ENCODE measurements around the gene DLST.

The DLST gene

GRCh38 chr14:74945261-74945851, 63.6 kb downstream of the DLST start:
- no peaks in the 10 kb centered on the region for H3K79me2 ChIP-seq (ENCODE audit: control insufficient read depth, insufficient read depth, low read length, poor library complexity)
- no peaks in the 10 kb centered on the region for H3K9me3 ChIP-seq (ENCODE audit: insufficient read depth, low read depth, low read length)
- no peak overlapping the region for H3K4me3 ChIP-seq (ENCODE audit: low read depth, low read length)
- H3K4ac ChIP-seq (ENCODE audit: low read depth, low read length) = no peak overlapping the region
- H3K27me3 ChIP-seq (ENCODE audit: insufficient read depth, low read length) = no peaks in the 10 kb centered on the region
- H4K12ac ChIP-seq (ENCODE audit: low read depth, low read length) = no peak overlapping the region
- H4K8ac ChIP-seq (ENCODE audit: low read depth, low read length) = no peak overlapping the region
- H3K4me2 ChIP-seq (ENCODE audit: low read length) = no peak overlapping the region
- H3K36me3 ChIP-seq (ENCODE audit: control insufficient read depth in 1 of 2, insufficient read depth in 2 of 2, low read length in 2 of 2) = peaks cover 29 to 38% of the 10 kb centered on the region in 2 experiments
- H3K27ac ChIP-seq (ENCODE audit: low read depth, low read length) = no peak overlapping the region
- no peak overlapping the region for H3K18ac ChIP-seq (ENCODE audit: low read length)
- H2BK5ac ChIP-seq (ENCODE audit: low read depth, low read length, poor library complexity) = no peak overlapping the region
- WGBS (ENCODE audit: extremely low coverage, insufficient coverage, insufficient read length) = no CpG with 5 or more reads among the region's 17 CpGs
- no peak overlapping the region for H4K91ac ChIP-seq (ENCODE audit: low read depth, low read length)
- peak in 1 of 2 donors; percentile 63 for DNase-seq
- H3K4me1 ChIP-seq (ENCODE audit: control insufficient read depth in 1 of 2, insufficient read depth in 2 of 2, low read length in 2 of 2) = peaks cover 5 to 9% of the 10 kb centered on the region in 2 experiments
- H3K9ac ChIP-seq (ENCODE audit: low read length) = no peak overlapping the region
- H2BK120ac ChIP-seq (ENCODE audit: insufficient read depth, low read length, poor library complexity) = no peak overlapping the region
- no peak overlapping the region for H2AK5ac ChIP-seq (ENCODE audit: low read length)
- H3K79me1 ChIP-seq (ENCODE audit: low read length) = no peaks in the 10 kb centered on the region
- H2BK12ac ChIP-seq (ENCODE audit: low read length) = no peak overlapping the region
- no peak overlapping the region for H3K14ac ChIP-seq (ENCODE audit: low read length)
- H3K23ac ChIP-seq (ENCODE audit: low read length) = no peak overlapping the region
- H2AFZ ChIP-seq (ENCODE audit: insufficient read depth, low read length, poor library complexity) = no peak overlapping the region

DNA sequence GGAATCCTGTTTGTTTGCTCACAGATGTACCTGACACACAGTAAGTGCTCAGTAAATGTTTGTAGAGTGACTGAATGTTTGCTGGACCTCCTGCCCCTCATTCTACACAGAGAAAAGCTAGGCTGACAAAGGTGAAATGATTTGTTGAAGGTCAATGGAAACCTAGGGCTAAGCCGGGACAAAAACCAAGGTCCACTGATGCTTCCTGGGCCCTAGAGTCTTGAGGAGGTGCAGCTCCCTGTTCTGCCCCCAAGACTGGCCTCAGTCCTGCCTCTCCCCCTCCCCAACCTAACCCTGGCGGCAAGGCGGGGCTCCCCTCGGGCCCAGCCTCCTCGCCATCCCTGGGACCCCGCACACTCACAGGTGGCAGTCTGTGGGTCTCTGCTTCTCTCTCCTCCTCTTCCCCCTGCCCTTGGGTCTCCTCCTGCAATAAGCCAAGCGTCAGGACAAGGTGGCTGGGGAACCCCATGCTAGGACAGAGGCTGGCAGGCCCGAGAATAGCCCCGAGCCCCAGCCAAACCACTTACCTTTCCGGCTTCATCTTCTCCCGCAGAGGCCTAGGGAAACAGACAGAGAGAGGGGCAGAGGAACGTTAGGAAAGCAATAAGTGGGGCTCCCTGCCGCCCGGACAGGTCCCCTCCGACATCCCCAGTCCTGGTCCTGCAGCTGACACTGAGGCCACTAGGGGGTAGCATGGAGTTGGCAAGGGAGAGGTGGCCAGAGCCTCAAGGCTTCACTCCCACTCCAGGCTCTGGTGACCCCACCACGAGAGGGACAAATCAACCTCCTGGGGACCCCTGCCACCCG, 64.3 kb downstream of the DLST start:
- H2BK120ac ChIP-seq (ENCODE audit: insufficient read depth, low read length, poor library complexity) = no peak overlapping the region
- H3K9ac ChIP-seq (ENCODE audit: low read length) = no peak overlapping the region
- no peak overlapping the region for H4K8ac ChIP-seq (ENCODE audit: low read depth, low read length)
- no peak overlapping the region for H3K27ac ChIP-seq (ENCODE audit: low read depth, low read length)
- H2BK12ac ChIP-seq (ENCODE audit: low read length) = no peak overlapping the region
- H3K27me3 ChIP-seq (ENCODE audit: insufficient read depth, low read length) = no peaks in the 10 kb centered on the region
- peak in 1 of 2 donors; percentile 69 for DNase-seq
- no peaks in the 10 kb centered on the region for H3K9me3 ChIP-seq (ENCODE audit: insufficient read depth, low read depth, low read length)
- H3K4me3 ChIP-seq (ENCODE audit: low read depth, low read length) = no peak overlapping the region
- H3K4me1 ChIP-seq (ENCODE audit: control insufficient read depth in 1 of 2, insufficient read depth in 2 of 2, low read length in 2 of 2) = peaks cover 5 to 8% of the 10 kb centered on the region in 2 experiments
- no peaks in the 10 kb centered on the region for H3K79me1 ChIP-seq (ENCODE audit: low read length)
- H2AK5ac ChIP-seq (ENCODE audit: low read length) = no peak overlapping the region
- H4K91ac ChIP-seq (ENCODE audit: low read depth, low read length) = no peak overlapping the region
- no peak overlapping the region for H3K18ac ChIP-seq (ENCODE audit: low read length)
- H3K36me3 ChIP-seq (ENCODE audit: control insufficient read depth in 1 of 2, insufficient read depth in 2 of 2, low read length in 2 of 2) = peaks cover 29 to 39% of the 10 kb centered on the region in 2 experiments
- no peak overlapping the region for H3K4me2 ChIP-seq (ENCODE audit: low read length)
- H3K14ac ChIP-seq (ENCODE audit: low read length) = no peak overlapping the region
- WGBS (ENCODE audit: extremely low coverage, insufficient coverage, insufficient read length) = no CpG with 5 or more reads among the region's 17 CpGs
- H3K4ac ChIP-seq (ENCODE audit: low read depth, low read length) = no peak overlapping the region
- H2BK5ac ChIP-seq (ENCODE audit: low read depth, low read length, poor library complexity) = no peak overlapping the region
- no peak overlapping the region for H4K12ac ChIP-seq (ENCODE audit: low read depth, low read length)
- no peaks in the 10 kb centered on the region for H3K79me2 ChIP-seq (ENCODE audit: control insufficient read depth, insufficient read depth, low read length, poor library complexity)
- no peak overlapping the region for H3K23ac ChIP-seq (ENCODE audit: low read length)
- no peak overlapping the region for H2AFZ ChIP-seq (ENCODE audit: insufficient read depth, low read length, poor library complexity)

DNA sequence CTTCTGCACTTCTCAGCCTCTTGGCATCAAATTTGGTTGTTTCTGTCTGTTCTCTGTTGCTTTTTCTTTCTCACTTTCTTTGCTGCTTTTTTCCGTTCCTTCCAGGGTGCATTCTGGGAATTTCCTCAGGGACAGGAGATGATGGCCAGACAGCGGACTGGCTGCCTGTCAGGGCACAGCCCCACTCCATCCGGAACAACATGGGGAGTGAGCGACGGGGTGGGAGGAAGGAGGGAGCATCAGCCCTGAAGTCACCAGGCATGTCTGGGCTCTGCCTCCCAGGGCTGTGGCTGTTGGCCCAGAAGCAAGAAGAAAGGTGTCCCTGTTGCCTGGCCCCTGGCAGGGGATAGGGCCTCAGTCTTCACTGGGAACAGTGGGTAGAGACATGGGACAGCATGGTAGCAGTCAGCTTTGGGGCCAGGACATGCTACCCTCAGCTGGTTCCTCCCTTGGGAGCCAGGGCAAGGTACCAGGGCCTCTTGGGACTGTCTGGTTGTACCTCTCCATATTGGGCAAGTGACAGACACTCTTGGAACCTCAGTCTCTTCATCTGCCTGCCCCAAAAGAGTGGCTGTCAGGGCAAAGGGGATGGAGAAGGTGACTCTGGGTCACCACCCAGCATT, 65.1 kb downstream of the DLST start:
- Histone ChIP-seq H3K4ac (ENCODE audit: low read depth, low read length) (no peak overlapping the region), H4K8ac (ENCODE audit: low read depth, low read length) (no peak overlapping the region), H4K12ac (ENCODE audit: low read depth, low read length) (no peak overlapping the region), H3K9ac (ENCODE audit: low read length) (no peak overlapping the region), H3K18ac (ENCODE audit: low read length) (no peak overlapping the region), H2AK5ac (ENCODE audit: low read length) (no peak overlapping the region), H3K27me3 (ENCODE audit: insufficient read depth, low read length) (no peaks in the 10 kb centered on the region), H3K36me3 (ENCODE audit: control insufficient read depth in 1 of 2, insufficient read depth in 2 of 2, low read length in 2 of 2) (peaks cover 32 to 42% of the 10 kb centered on the region in 2 experiments), H2AFZ (ENCODE audit: insufficient read depth, low read length, poor library complexity) (no peak overlapping the region), H3K4me1 (ENCODE audit: control insufficient read depth in 1 of 2, insufficient read depth in 2 of 2, low read length in 2 of 2) (peaks cover under 1 to 5% of the 10 kb centered on the region in 2 experiments), H3K4me3 (ENCODE audit: low read depth, low read length) (no peak overlapping the region), H2BK12ac (ENCODE audit: low read length) (no peak overlapping the region), H3K79me2 (ENCODE audit: control insufficient read depth, insufficient read depth, low read length, poor library complexity) (no peaks in the 10 kb centered on the region), H3K27ac (ENCODE audit: low read depth, low read length) (no peak overlapping the region), H3K23ac (ENCODE audit: low read length) (no peak overlapping the region), H2BK120ac (ENCODE audit: insufficient read depth, low read length, poor library complexity) (no peak overlapping the region), H4K91ac (ENCODE audit: low read depth, low read length) (no peak overlapping the region), H3K79me1 (ENCODE audit: low read length) (peaks cover 5% of the 10 kb centered on the region), H2BK5ac (ENCODE audit: low read depth, low read length, poor library complexity) (no peak overlapping the region), H3K9me3 (ENCODE audit: insufficient read depth, low read depth, low read length) (no peaks in the 10 kb centered on the region), H3K14ac (ENCODE audit: low read length) (no peak overlapping the region), H3K4me2 (ENCODE audit: low read length) (no peak overlapping the region)
- no peak for DNase-seq
- no CpG with 5 or more reads among the region's 5 CpGs for WGBS (ENCODE audit: extremely low coverage, insufficient coverage, insufficient read length)

DNA sequence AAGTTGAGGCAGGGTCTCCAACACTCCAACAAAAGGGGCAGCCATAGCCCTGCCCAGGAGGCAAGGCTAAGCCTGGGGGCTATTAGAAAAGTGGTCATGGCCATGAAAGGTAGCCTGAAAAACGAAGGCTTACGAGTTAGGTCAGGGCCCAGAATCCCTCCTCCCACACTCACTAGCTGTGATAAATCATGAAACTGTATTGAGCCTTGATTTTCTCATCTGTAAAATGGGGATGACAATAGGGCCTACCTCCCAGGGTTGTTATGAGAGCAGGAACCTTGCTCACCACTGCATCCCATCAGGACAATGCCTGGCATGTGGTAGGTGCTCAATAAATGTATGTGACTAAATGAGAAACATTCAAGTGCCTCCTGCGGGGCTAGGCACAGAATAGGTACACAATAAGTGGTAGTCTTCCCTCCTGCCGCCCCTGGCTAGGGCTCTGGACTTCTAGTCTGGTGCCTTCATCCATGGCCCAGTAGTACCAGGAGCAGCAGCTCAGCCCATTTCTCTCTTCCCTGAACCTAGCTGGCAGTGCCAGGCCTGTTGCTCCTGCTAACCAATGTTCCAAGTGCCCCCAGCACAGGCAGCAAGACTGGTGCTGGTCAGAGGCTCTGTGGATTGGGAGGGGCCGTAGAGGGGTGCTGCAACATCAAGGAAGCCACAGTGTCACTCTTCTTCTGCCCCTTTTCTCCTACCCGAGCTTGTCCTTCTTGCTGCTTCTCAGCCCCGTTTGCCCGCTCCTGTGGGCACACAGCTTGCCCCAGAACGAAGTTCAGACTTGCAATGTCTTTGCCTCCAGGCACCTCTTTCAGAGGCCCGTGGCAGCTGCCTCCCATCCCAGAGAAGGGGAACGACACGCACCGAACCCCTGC, 65.9 kb downstream of the DLST start:
- no peak overlapping the region for H2AK5ac ChIP-seq (ENCODE audit: low read length)
- no peak overlapping the region for H2BK5ac ChIP-seq (ENCODE audit: low read depth, low read length, poor library complexity)
- H2BK12ac ChIP-seq (ENCODE audit: low read length) = no peak overlapping the region
- H3K4me3 ChIP-seq (ENCODE audit: low read depth, low read length) = no peak overlapping the region
- H3K18ac ChIP-seq (ENCODE audit: low read length) = no peak overlapping the region
- no peaks in the 10 kb centered on the region for H3K79me2 ChIP-seq (ENCODE audit: control insufficient read depth, insufficient read depth, low read length, poor library complexity)
- H4K12ac ChIP-seq (ENCODE audit: low read depth, low read length) = no peak overlapping the region
- no peak overlapping the region for H3K4me2 ChIP-seq (ENCODE audit: low read length)
- H3K9me3 ChIP-seq (ENCODE audit: insufficient read depth, low read depth, low read length) = no peaks in the 10 kb centered on the region
- whole genome bisulfite sequencing (ENCODE audit: extremely low coverage, insufficient coverage, insufficient read length) = no CpG with 5 or more reads among the region's 13 CpGs
- H3K4ac ChIP-seq (ENCODE audit: low read depth, low read length) = no peak overlapping the region
- DNase-seq = no peak
- H2AFZ ChIP-seq (ENCODE audit: insufficient read depth, low read length, poor library complexity) = no peak overlapping the region
- peaks cover 26 to 42% of the 10 kb centered on the region in 2 experiments for H3K36me3 ChIP-seq (ENCODE audit: control insufficient read depth in 1 of 2, insufficient read depth in 2 of 2, low read length in 2 of 2)
- no peak overlapping the region for H4K91ac ChIP-seq (ENCODE audit: low read depth, low read length)
- H4K8ac ChIP-seq (ENCODE audit: low read depth, low read length) = no peak overlapping the region
- no peak overlapping the region for H3K27ac ChIP-seq (ENCODE audit: low read depth, low read length)
- H3K23ac ChIP-seq (ENCODE audit: low read length) = no peak overlapping the region
- peaks cover 8% of the 10 kb centered on the region for H3K79me1 ChIP-seq (ENCODE audit: low read length)
- H3K14ac ChIP-seq (ENCODE audit: low read length) = no peak overlapping the region
- H3K4me1 ChIP-seq (ENCODE audit: control insufficient read depth in 1 of 2, insufficient read depth in 2 of 2, low read length in 2 of 2) = no peaks in the 10 kb centered on the region
- no peak overlapping the region for H2BK120ac ChIP-seq (ENCODE audit: insufficient read depth, low read length, poor library complexity)
- H3K27me3 ChIP-seq (ENCODE audit: insufficient read depth, low read length) = no peaks in the 10 kb centered on the region
- no peak overlapping the region for H3K9ac ChIP-seq (ENCODE audit: low read length)
